ENCODE data around the gene TBC1D9.
"Not testable (repeated sequence)": the region's sequence is repeated elsewhere in the genome, so short reads cannot be mapped to it uniquely, and the experiment has no call there.

TBC1D9 gene

DNA sequence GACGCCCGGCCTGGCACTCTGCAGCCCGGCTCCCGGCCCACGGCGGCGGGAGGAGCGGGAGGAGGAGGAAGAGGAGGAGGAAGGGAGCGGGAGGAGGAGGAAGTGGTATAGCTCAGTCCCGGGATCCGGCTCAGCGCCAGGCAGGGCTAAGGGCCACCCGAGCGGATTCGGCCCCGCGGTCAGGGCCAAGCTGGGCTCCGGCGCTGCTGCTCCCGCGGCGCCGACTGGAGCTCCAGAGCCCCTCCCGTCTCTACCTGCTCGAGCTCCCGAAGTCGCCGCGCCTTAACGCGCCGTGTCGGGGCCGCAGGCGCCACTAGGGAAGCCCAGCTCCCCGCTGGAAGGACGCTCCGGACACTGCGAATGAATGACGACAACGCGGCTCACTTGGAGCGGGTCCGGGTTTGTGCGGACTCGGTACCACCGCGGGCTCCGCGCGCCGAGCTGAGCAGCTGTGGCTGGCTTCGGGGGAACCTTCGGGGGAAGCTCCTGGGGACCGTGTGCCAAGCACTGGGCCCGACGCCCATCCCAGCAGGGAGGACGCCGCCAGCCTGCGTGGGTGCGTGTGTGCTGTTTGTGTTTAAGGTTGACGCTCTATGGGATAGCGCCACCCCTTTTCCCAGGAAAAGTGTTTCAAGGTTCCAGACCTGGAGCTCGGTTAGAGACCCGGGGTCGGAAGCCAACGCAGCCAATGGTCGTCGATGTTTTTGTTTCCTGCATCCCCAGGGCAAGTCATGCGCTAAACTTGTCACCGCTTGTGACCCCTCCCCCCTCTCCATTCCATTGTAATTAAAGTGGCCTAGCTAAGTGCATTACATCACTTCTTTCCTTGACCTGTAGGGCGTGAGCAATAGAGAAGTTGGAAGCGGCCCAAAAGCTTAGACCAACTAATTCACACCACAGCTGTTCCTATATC is at the start of gene TBC1D9:
TBC1D9 (minus strand) TSS at position 67 of the 913 bp plus-strand sequence. CDS start 340 bp downstream, outside the sequence.
- no peak for DNase-seq (ENCODE audit: low read depth in 2 of 2, low spot score in 1 of 2)

DNA sequence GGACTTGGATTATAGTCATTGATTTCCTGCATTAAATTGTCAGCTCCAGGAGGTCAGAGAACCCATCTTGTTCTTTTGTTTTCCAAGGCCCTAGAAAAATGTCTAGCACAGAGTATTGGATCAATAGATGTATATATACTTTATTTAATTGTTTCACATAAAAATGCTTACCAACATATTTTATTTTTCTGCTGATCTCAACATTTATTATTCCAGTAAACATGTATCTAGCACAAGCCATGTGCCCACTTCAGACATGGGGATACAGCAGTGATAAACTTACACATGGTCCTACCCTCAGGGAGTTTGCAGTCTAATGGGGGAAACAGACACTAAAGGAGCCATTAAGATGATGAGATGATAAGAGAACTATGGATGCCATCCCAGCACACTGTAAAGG is 49.1 kb upstream of the TBC1D9 start:
- DNase-seq (ENCODE audit: low read depth in 2 of 2, low spot score in 1 of 2): no peak

DNA sequence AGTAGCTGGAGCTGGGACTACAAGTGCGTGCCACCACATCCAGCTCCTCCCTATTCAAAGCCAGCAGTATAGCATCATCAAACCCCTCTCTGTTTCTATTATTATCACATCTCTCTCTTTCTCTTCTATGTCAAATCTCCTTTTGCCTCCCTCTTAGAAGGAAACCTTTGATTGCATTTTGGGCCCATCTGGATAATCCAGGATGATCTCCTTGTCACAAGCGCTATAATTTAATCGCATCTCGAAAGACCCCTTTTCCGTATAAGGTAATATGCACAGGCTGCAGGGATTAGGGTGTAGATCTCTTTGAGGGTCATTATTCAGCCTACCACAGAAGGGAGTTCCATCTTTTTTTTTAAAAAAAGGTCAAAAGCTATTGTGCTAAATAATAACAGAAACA is 46.4 kb upstream of the TBC1D9 start:
- DNase-seq (ENCODE audit: low read depth in 2 of 2, low spot score in 1 of 2): no peak

- DNase-seq (ENCODE audit: low read depth in 2 of 2, low spot score in 1 of 2): no peak
These were observed 44.5 kb upstream of the TBC1D9 start for GRCh38 chr4:140800666-140801065.

DNA sequence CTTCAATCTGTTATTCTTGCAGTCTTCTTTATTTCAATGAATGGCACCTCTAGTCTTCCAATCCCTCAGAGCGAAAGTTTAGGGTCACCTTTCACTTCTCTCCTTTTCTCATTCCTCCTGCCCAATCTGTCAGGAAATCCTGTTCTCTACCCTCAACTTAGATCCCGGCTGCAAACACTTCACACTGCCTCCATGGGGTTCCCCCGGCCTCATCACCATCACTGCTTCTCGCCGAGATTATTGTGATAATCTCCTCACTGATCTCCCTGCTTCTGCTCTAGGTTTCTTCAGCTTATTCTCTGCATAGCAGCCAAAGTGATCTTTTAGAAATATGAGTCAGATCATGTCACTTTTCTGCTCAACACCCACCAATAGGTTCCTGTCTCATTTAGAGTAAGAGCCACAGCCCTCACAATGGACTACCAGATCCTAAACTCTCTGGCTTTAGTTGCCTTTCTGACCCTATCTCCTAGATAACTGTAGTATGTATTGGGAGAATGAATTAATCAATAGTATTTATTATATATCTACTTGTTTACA is 43.6 kb upstream of the TBC1D9 start:
- no peak for DNase-seq (ENCODE audit: low read depth in 2 of 2, low spot score in 1 of 2)

DNA sequence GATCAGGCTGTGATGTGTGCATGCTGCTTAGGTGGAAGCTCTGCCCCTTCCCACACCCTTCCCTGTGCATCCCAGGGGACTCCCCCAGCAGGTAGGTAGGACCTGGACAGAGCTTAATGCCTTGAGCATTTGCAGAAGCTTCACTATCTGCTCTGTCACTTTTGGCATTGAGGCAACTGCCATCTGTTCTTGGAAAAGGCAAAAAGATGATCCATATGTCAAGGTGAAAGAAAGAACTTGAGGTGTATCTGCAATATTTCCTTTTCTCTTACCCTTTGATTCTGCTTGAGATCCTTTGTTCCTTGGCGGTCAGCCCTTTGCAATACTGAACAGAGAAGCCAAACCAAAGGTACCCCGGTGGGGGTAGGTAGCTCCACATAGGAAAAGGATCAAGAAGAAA is 37.1 kb upstream of the TBC1D9 start:
- no peak for DNase-seq (ENCODE audit: low read depth in 2 of 2, low spot score in 1 of 2)

GRCh38 chr4:140790765-140791164 is 34.6 kb upstream of the TBC1D9 start:
- no peak for DNase-seq (ENCODE audit: low read depth in 2 of 2, low spot score in 1 of 2)

GRCh38 chr4:140790171-140790570 is 34.0 kb upstream of the TBC1D9 start:
- DNase-seq (ENCODE audit: low read depth in 2 of 2, low spot score in 1 of 2): no peak

GRCh38 chr4:140789759-140790158 is 33.6 kb upstream of the TBC1D9 start:
- no peak for DNase-seq (ENCODE audit: low read depth in 2 of 2, low spot score in 1 of 2)

DNA sequence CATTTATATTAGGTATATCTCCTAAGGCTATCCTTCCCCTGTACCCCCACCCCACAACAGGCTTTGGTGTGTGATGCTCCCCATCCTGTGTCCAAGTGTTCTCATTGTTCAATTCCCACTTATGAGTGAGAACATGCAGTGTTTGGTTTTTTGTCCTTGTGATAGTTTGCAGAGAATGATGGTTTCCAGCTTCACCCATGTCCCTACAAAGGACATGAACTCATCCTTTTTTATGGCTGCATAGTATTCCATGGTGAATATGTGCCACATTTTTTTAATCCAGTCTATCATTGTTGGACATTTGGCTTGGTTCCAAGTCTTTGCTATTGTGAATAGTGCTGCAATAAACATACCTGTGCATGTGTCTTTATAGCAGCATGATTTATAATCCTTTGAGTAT is 26.6 kb upstream of the TBC1D9 start:
- not testable (repeated sequence) for DNase-seq (ENCODE audit: low read depth in 2 of 2, low spot score in 1 of 2)

- DNase-seq (ENCODE audit: low read depth in 2 of 2, low spot score in 1 of 2): no peak
These were observed 25.4 kb upstream of the TBC1D9 start for GRCh38 chr4:140781596-140781995.

DNA sequence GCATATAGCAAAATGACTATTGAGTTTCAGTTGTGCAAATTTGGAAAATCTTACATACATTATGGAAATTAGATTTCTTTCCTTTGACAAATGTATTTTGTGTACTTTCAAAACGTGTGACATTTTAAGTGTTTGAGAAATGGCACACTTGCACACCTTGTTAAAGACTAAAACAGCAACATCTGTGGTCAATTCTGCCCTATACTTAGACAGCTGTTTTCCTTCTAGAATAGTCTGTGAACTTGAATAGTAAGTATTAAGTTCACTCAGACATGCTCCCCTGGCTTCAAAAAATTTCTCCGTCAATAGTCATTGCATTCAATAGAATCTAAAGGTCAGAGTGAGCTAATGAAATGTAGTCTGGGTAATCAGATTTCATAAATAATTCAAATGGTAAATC is 21.7 kb upstream of the TBC1D9 start:
- DNase-seq (ENCODE audit: low read depth in 2 of 2, low spot score in 1 of 2): no peak

DNA sequence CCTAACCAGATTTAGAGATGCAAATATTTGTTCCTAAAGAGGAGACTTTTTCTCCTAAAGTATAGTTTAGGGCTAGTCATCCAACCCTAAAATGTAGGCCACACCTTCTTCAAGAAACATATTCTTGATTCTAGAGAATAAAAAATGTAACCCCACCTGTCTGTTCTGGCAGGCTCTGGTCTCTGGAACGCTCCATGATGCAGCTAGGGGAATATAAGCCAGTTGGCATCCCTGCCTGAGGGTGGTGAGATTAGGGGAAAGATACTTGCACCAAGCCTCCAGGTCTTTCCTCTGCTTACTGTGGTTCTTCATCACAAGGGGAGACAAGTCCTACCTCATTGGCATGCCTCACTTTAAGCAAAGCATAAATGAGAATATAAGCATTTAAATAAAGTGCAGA is 21.2 kb upstream of the TBC1D9 start:
- no peak for DNase-seq (ENCODE audit: low read depth in 2 of 2, low spot score in 1 of 2)

DNA sequence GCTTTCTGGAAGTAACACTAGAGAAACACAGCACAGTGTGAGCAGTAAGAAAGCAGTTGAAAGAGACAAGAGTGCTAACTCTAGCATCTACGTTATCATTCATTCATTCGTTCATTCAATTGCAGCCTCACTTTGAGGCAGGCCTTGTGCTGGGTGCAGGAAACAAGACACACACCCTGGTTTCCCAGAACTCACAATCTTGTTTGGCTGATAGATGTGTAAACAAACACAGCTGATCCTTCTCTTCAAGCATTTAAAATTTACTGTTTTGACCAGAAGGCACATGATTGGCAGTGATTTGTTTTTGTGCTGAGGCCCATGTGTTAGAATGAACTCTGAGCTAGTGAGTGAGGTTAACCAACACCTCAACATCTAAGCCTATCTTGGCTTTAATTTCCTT is 20.4 kb upstream of the TBC1D9 start:
- DNase-seq (ENCODE audit: low read depth in 2 of 2, low spot score in 1 of 2): no peak

DNA sequence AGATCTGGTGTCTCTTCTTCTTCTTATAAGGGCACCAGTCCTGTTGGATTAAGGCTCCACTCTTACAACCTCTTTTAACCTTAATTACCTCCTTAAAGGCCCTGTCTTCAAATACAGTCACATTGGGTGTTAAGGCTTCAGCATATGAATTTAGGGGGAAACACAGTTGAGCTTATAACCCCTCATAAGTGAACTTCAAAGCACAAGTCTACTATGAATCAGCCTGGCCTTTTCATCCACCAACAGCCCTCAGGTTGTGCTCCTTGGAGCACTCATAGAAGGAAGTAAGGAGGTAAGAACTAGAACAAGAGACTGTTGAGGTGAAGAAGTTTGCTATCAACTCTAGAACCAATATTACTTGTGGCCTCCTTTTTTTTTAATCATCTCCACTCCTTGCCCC is 18.8 kb upstream of the TBC1D9 start:
- no peak for DNase-seq (ENCODE audit: low read depth in 2 of 2, low spot score in 1 of 2)

DNA sequence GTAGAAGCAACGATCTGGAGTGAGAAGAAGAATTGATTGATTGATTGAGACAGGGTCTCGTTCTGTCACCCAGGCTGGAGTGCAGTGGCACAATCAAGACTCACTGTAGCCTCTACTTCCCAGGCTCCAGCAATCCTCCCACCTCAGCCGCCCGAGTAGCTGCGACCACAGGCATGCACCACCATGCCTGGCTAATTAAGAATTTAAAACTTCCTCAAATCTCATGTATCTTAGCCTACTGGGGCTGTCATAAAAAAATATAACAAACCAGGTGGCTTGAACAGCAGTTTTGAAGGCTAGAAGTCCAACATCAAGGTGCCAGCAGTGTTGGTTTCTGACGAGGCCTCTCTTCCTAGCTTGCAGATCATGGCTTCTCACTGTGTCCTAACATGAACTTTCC is 18.3 kb upstream of the TBC1D9 start:
- DNase-seq (ENCODE audit: low read depth in 2 of 2, low spot score in 1 of 2): no peak

- DNase-seq (ENCODE audit: low read depth in 2 of 2, low spot score in 1 of 2): no peak
These were observed 13.0 kb upstream of the TBC1D9 start for GRCh38 chr4:140769209-140769608.

DNA sequence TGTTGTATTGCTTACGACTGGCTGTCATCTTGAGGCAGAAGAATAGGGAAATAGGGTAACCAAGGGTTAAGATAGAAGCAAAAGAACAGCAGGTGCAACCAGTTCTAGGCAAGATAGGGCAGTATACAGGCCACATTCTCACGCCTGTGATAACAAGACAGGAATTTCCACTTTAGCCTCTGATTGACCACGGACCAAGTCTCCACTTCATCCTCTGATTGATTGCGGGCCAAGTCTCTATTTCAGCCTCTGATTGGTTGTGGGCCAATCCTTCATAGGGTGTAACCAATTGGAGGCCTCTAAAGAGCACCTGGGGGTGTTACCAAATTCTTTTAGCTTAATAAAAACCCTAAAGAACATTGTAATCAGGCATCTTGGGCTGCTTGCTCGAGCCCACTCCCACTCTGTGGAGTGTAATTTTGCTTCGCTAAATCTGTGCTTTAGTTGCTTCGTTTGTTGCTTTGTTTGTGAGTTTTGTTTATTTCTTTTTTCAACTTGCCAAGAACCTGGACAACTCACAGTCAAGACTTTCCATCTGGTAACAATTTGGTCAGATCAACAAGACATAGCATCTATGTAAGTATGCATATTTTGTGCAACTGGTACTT is 8.7 kb upstream of the TBC1D9 start:
- no peak for DNase-seq (ENCODE audit: low read depth in 2 of 2, low spot score in 1 of 2)

DNA sequence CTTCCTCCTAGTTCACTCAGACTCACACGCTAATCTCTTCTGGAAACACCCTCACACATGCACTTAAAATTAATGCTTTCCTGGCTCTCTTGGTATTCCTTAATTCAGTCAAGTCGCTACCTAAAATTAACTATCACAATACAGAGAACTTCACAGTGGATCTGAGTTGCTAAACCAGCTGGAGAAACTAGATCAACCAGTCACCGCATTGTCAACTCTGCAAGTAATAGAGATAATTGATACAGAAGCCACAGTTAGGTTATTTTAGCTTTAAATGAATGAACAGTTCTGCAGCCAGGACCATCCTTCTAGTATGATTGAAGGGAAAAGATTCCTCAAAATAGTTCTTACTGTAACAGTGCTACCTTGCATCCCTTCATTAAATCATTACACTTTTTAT is 6.0 kb upstream of the TBC1D9 start:
- DNase-seq (ENCODE audit: low read depth in 2 of 2, low spot score in 1 of 2): no peak

DNA sequence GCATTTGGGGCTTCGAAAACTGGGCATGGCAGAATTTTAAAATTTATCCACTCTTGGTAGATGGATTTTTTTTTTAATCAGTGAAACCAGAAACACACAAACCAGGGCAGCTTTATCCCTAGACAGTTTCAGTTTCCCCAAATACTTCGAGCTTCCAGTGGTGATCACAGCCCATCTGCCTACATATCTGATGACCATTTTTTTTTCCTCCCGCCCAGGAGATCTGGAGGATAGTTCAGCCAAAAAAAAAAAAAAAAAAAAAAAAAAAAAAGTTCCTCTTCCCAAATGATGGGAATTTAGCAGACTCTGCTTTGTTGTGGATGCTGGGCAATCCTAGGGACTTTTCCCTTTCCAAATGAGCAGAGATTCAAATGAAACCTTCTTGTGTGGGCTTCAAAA is 1.0 kb upstream of the TBC1D9 start:
- DNase-seq (ENCODE audit: low read depth in 2 of 2, low spot score in 1 of 2): no peak

DNA sequence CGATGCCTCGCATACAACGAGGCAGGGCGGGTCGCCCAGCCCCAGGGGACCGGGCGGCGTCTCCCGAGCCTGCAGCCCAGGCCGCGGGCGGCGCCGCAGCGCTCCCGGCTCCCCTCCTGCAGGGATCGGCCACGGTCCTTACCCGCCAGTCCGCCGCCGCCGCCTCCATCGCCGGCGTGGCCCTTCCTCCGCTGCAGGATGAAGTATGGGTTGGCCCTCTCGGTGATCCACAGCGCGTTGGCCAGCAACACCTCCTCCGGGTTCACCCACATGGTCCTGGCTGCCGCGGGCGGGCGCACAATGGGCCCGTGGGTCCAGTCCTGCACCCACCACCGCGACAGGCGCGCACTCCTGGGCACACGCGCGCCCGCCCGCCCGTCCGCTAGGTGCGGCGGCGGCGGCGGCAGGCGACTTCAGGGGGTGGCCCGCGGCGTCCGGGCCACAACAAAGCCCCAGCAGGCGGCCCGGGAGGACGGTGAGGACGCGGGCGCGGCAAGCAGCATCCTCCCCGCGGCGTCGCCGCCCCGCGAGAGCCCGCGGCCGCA is 339 bp downstream of the TBC1D9 start:
- DNase-seq (ENCODE audit: low read depth in 2 of 2, low spot score in 1 of 2): no peak

Measured in stimulated activated CD8-positive, alpha-beta memory T cell treated with anti-CD3 and anti-CD28 coated beads, Interleukin-4, amount 100 ng/mL, for 1 hour (primary cell).